GM19025 (cell line): ENCODE data around the gene C4orf51.
A peak's percentile ranks its signal among the peaks of the same experiment; 100 is the strongest.

Source experiments
- ATAC-seq: cut with Tn5 transposase; IDR thresholded peaks from one replicate; pipeline ENCODE4 v1.9.1; 2021; ENCODE audit warnings: mild to moderate bottlenecking, low read depth, moderate library complexity; ENCODE audit not compliant: unreplicated experiment

The C4orf51 gene

GRCh38 chr4:145740806-145741205 is 60.9 kb downstream of the C4orf51 start:
- ATAC-seq, result no peak

GRCh38 chr4:145743641-145744040 is 63.7 kb downstream of the C4orf51 start:
- ATAC-seq, result no peak

GRCh38 chr4:145755802-145756201 is 75.9 kb downstream of the C4orf51 start:
- no peak for ATAC-seq

GRCh38 chr4:145756244-145756643 is 76.3 kb downstream of the C4orf51 start:
- no peak for ATAC-seq

- no peak for ATAC-seq
Observed at GRCh38 chr4:145757188-145757587, 77.2 kb downstream of the C4orf51 start.

- no peak for ATAC-seq
Observed at GRCh38 chr4:145760176-145760575, 80.2 kb downstream of the C4orf51 start.

- ATAC-seq, result no peak
Observed at GRCh38 chr4:145760961-145761929, 81.3 kb downstream of the C4orf51 start.

- no peak for ATAC-seq
Observed at GRCh38 chr4:145762719-145763118, 82.8 kb downstream of the C4orf51 start.

GRCh38 chr4:145763399-145763798 is 83.5 kb downstream of the C4orf51 start:
- ATAC-seq, result no peak

GRCh38 chr4:145766273-145766672 is 86.3 kb downstream of the C4orf51 start:
- no peak for ATAC-seq

GRCh38 chr4:145769450-145770037 is 89.6 kb downstream of the C4orf51 start:
- ATAC-seq, result no peak

- no peak for ATAC-seq
Observed at GRCh38 chr4:145770124-145770523, 90.2 kb downstream of the C4orf51 start.

- ATAC-seq, result no peak
Observed at GRCh38 chr4:145772347-145772746, 92.4 kb downstream of the C4orf51 start.

- peak; percentile 89 for ATAC-seq
Observed at GRCh38 chr4:145773581-145774234, 93.8 kb downstream of the C4orf51 start.

GRCh38 chr4:145774473-145774872 is 94.5 kb downstream of the C4orf51 start:
- no peak for ATAC-seq

GRCh38 chr4:145775406-145775805 is 95.5 kb downstream of the C4orf51 start:
- no peak for ATAC-seq

- ATAC-seq, result no peak
Observed at GRCh38 chr4:145776208-145776607, 96.3 kb downstream of the C4orf51 start.

GRCh38 chr4:145779319-145779801 is 99.4 kb downstream of the C4orf51 start:
- no peak for ATAC-seq

- ATAC-seq, result no peak
Observed at GRCh38 chr4:145781351-145781750, 101.4 kb downstream of the C4orf51 start.
